ENCODE results near the gene RPGR.

DNA sequence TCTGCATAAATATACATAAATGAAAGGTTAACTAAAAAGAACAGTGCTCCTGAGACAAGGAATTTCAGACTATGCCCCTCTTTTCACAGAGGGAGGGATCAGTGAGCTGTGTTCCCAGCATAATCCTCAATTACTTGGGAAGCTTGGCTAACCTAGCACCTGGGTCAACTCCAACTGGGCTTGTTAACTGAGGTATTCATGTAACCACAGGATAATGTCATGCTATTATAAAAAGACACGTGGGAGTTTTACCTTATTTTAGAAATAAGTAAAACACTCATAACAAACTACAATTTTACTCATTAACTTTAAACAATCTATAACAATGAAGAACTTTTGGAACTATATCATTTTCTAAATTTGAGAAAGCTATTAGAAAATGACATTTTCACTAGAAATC lies 48.6 kb downstream of the RPGR start:
- TF ChIP-seq, protein P1, sequence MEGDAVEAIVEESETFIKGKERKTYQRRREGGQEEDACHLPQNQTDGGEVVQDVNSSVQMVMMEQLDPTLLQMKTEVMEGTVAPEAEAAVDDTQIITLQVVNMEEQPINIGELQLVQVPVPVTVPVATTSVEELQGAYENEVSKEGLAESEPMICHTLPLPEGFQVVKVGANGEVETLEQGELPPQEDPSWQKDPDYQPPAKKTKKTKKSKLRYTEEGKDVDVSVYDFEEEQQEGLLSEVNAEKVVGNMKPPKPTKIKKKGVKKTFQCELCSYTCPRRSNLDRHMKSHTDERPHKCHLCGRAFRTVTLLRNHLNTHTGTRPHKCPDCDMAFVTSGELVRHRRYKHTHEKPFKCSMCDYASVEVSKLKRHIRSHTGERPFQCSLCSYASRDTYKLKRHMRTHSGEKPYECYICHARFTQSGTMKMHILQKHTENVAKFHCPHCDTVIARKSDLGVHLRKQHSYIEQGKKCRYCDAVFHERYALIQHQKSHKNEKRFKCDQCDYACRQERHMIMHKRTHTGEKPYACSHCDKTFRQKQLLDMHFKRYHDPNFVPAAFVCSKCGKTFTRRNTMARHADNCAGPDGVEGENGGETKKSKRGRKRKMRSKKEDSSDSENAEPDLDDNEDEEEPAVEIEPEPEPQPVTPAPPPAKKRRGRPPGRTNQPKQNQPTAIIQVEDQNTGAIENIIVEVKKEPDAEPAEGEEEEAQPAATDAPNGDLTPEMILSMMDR (IDR thresholded peaks at IDR 0.05) = no peak
- TF ChIP-seq POLR2A (IDR thresholded peaks at IDR 0.05) = no peak

Data from testis (tissue), 2 donors.